ENCODE data around the gene P2RY4.
"Not testable (repeated sequence)": the region's sequence is repeated elsewhere in the genome, so short reads cannot be mapped to it uniquely, and the experiment has no call there.

Gene P2RY4

GRCh38 chrX:70241501-70241900, 18.5 kb downstream of the P2RY4 start:
- no peak for DNase-seq

- DNase-seq, result no peak
Observed at GRCh38 chrX:70240751-70241150, 19.3 kb downstream of the P2RY4 start.

- no peak for DNase-seq
Observed at GRCh38 chrX:70234355-70234754, 25.6 kb downstream of the P2RY4 start, which contains the start of gene AWAT1. Gene AWAT1 (plus strand): TSS chrX:70234655. CDS start chrX:70234696, 41 bp downstream.

- no peak for DNase-seq
Observed at GRCh38 chrX:70231666-70232065, 28.3 kb downstream of the P2RY4 start.

GRCh38 chrX:70226687-70227086, 33.3 kb downstream of the P2RY4 start:
- no peak for DNase-seq

GRCh38 chrX:70226048-70226447, 34.0 kb downstream of the P2RY4 start:
- DNase-seq, result no peak

- DNase-seq, result peak; percentile 4
Observed at GRCh38 chrX:70219938-70220764, 39.9 kb downstream of the P2RY4 start.

- not testable (repeated sequence) for DNase-seq
Observed at GRCh38 chrX:70209570-70209969, 50.4 kb downstream of the P2RY4 start.

GRCh38 chrX:70208479-70208878, 51.5 kb downstream of the P2RY4 start:
- DNase-seq, result no peak
